ENCODE measurements around the gene JADE1.
A peak's percentile ranks its signal among the peaks of the same experiment; 100 is the strongest.

JADE1 gene

DNA sequence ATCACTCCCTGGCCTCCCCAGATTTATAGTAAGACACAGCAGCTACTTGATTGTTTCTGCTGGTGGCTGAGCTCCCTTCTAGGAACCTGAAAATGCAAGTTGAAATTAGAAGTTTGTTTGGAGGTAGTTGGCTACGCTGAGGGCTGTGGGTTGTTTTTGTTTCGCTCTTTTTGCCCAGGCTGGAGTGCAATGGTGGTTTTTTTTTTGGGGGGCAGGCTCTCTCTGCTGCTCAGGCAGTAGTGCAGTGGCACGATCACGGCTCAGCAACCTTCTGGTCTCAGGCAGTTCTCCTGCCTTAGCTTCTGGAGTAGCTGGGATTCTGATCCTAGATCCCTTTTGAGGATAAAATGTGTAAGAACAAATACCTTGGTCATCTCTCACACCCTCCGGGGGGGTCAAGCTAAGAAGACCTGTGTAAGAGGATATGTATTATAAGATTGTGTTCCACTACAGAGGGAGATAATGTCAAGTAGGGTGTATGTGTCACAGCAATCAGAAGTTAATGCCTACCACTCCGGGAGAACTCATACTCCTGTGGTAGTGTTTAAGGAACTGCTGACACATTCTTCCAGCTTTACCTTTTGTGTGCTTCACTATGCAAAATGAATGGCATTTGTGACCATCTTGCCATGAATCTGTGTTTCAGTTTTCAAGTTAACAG lies 9.7 kb downstream of the JADE1 start:
- TF ChIP-seq, protein P1, sequence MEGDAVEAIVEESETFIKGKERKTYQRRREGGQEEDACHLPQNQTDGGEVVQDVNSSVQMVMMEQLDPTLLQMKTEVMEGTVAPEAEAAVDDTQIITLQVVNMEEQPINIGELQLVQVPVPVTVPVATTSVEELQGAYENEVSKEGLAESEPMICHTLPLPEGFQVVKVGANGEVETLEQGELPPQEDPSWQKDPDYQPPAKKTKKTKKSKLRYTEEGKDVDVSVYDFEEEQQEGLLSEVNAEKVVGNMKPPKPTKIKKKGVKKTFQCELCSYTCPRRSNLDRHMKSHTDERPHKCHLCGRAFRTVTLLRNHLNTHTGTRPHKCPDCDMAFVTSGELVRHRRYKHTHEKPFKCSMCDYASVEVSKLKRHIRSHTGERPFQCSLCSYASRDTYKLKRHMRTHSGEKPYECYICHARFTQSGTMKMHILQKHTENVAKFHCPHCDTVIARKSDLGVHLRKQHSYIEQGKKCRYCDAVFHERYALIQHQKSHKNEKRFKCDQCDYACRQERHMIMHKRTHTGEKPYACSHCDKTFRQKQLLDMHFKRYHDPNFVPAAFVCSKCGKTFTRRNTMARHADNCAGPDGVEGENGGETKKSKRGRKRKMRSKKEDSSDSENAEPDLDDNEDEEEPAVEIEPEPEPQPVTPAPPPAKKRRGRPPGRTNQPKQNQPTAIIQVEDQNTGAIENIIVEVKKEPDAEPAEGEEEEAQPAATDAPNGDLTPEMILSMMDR (conservative IDR thresholded peaks at IDR 0.05; ENCODE audit: low read depth, low read length) = no peak
- H3K4me2 ChIP-seq = peak overlapping the region; percentile 85
- H3K27ac ChIP-seq = peak overlapping the region; percentile 79
- H3K4me3 ChIP-seq (IDR thresholded peaks at IDR 0.05; ENCODE audit: insufficient read depth, low read depth, low read length) = no peak overlapping the region
- peak overlapping the region; percentile 37; the same call in 1 of the 2 replicates for H3K9ac ChIP-seq
- H3K4me1 ChIP-seq (ENCODE audit: low read depth, poor library complexity, severe bottlenecking) = peaks cover 91% of the 10 kb centered on the region
- peaks cover 100% of the 10 kb centered on the region for H3K79me2 ChIP-seq (ENCODE audit: insufficient read depth, low read depth)
- peaks cover 59% of the 10 kb centered on the region for H4K20me1 ChIP-seq (ENCODE audit: insufficient read depth)
- no peaks in the 10 kb centered on the region for H3K36me3 ChIP-seq (ENCODE audit: insufficient read depth)
- no peak overlapping the region for H2AFZ ChIP-seq (ENCODE audit: low read depth)
- H3K27me3 ChIP-seq (ENCODE audit: insufficient read depth, low read depth) = no peaks in the 10 kb centered on the region

DNA sequence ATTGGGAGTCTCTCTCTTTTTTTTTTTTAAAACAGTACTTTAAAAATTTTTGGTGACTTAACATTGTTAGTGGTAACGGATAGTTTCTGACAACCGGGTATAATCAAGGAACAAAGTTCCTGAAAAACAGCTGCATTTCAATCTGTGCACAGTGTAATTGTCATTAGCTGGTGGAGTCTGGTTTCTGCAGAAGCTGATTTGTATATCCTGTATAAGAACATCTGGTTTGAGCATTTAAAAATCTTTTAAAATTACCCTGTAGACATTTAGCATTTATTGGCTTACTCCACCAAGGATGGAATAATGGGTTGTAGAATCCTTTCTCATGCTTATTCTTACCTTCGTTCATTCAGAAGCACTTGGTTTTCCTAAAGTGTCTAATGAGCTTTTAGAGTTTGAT lies 11.2 kb downstream of the JADE1 start:
- Histone ChIP-seq H3K27me3 (ENCODE audit: insufficient read depth, low read depth) (no peaks in the 10 kb centered on the region), H3K79me2 (ENCODE audit: insufficient read depth, low read depth) (peaks cover 100% of the 10 kb centered on the region), H3K36me3 (ENCODE audit: insufficient read depth) (no peaks in the 10 kb centered on the region), H3K4me3 (IDR thresholded peaks at IDR 0.05; ENCODE audit: insufficient read depth, low read depth, low read length) (no peak overlapping the region), H3K4me1 (ENCODE audit: low read depth, poor library complexity, severe bottlenecking) (peaks cover 93% of the 10 kb centered on the region), H3K9ac (no peak overlapping the region), H3K27ac (peak overlapping the region; percentile 79; the same call in 1 of the 2 replicates), H4K20me1 (ENCODE audit: insufficient read depth) (peaks cover 49% of the 10 kb centered on the region), H2AFZ (ENCODE audit: low read depth) (no peak overlapping the region), H3K4me2 (peak overlapping the region; percentile 85; the same call in 1 of the 2 replicates)
- TF ChIP-seq, protein P1 (conservative IDR thresholded peaks at IDR 0.05; ENCODE audit: low read depth, low read length) = no peak

DNA sequence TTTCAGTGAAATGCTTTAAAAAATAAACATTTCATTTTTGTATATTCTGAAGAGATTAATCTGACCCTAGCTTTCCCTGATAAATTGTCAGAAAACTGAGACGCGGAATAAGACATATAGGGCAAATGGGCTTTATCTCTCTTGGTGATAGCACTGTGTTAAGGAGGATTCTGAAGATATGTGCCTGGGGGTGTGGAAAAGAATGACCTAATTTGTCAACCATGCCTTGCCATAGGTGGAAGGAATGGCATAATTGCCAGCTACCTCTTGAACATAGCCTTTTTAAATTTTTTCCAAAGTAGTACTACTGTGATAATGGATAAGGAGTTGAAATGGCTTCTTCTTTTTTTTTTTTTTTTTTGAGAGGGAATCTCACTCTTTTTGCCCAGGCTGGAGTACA lies 11.7 kb downstream of the JADE1 start:
- Histone ChIP-seq H3K4me2 (no peak overlapping the region; the same call in 1 of the 2 replicates), H3K27me3 (ENCODE audit: insufficient read depth, low read depth) (no peaks in the 10 kb centered on the region), H4K20me1 (ENCODE audit: insufficient read depth) (peaks cover 46% of the 10 kb centered on the region), H2AFZ (ENCODE audit: low read depth) (no peak overlapping the region), H3K27ac (peak overlapping the region; percentile 79; the same call in 1 of the 2 replicates), H3K36me3 (ENCODE audit: insufficient read depth) (no peaks in the 10 kb centered on the region), H3K79me2 (ENCODE audit: insufficient read depth, low read depth) (peaks cover 100% of the 10 kb centered on the region), H3K9ac (no peak overlapping the region), H3K4me1 (ENCODE audit: low read depth, poor library complexity, severe bottlenecking) (peaks cover 93% of the 10 kb centered on the region), H3K4me3 (IDR thresholded peaks at IDR 0.05; ENCODE audit: insufficient read depth, low read depth, low read length) (no peak overlapping the region)
- TF ChIP-seq, protein P1 (conservative IDR thresholded peaks at IDR 0.05; ENCODE audit: low read depth, low read length) = no peak

DNA sequence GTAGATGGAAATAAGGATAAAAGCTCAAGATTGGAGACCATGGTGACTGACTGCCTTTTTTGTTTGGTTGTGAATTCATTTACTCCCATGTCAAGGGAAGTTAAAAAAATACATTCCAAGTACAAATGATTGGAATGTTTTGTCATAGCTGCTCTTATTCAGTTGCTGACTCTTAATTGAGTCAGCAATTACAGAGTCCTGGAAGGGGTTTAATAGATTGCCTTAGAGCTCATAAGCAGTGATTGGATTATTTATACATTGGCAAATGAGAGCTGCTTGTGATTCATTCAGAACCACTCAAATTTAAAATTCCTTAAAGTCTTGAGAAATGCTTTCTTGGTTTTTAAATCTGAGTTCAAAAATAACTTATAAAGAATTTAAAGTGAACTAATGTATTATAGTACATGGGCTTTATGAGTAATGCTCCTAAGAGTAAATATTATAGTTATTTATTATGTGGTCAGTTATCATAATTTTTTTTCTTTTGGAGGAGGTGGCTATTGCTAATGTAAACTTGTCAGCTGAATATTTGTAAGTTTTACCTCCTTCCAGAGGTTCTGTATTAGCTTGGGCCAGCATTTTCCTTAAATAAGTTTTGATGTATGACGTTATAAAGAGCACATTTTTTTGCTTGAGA lies 13.6 kb downstream of the JADE1 start:
- H4K20me1 ChIP-seq (ENCODE audit: insufficient read depth) = peaks cover 57% of the 10 kb centered on the region

More for the DNA sequence above, 13.6 kb downstream of the JADE1 start:
- no peak overlapping the region for H3K27ac ChIP-seq
- H2AFZ ChIP-seq (ENCODE audit: low read depth) = no peak overlapping the region
- TF ChIP-seq, protein P1 (conservative IDR thresholded peaks at IDR 0.05; ENCODE audit: low read depth, low read length) = no peak
- no peak overlapping the region for H3K4me3 ChIP-seq (IDR thresholded peaks at IDR 0.05; ENCODE audit: insufficient read depth, low read depth, low read length)
- no peak overlapping the region for H3K9ac ChIP-seq
- no peaks in the 10 kb centered on the region for H3K27me3 ChIP-seq (ENCODE audit: insufficient read depth, low read depth)
- 0 out of 2 replicates have a peak overlapping the region, but pooled peaks have one; percentile 16 for H3K4me2 ChIP-seq
- H3K4me1 ChIP-seq (ENCODE audit: low read depth, poor library complexity, severe bottlenecking) = peaks cover 93% of the 10 kb centered on the region
- no peaks in the 10 kb centered on the region for H3K36me3 ChIP-seq (ENCODE audit: insufficient read depth)
- peaks cover 100% of the 10 kb centered on the region for H3K79me2 ChIP-seq (ENCODE audit: insufficient read depth, low read depth)
